Endothelial cell of umbilical vein (primary cell): ENCODE results near the gene FARP1. TPM values are rescaled to one million over a fixed set of nuclear protein-coding genes. Genes with fewer than 3 reads are reported as not detected.

Experiments used
- BruUV-seq: library from RNA; stranded (reverse); fragments of 400-500 nt; replicated peaks from 2 replicates; lab custom pipeline; 2021; lab: Mats Ljungman, UMichigan
- CTCF ChIA-PET: fragments of 300-600, 350-600 bp; sonication (Branson Sonifier 250); formaldehyde crosslinking; loops from one replicate; lab custom pipeline; 2021; ENCODE audit warnings: antibody characterized with exemption, inconsistent platforms; lab: Charles Lee
- POLR2A ChIA-PET: fragments of 300-600, 350-600 bp; sonication (Branson Sonifier 250); formaldehyde crosslinking; loops from one replicate; lab custom pipeline; 2021; ENCODE audit warnings: antibody characterized with exemption, inconsistent platforms; lab: Charles Lee
- DNase-seq: peaks from one replicate; pipeline ENCODE4 v3.0.0-alpha.2; 2011; ENCODE audit warnings: low read depth, low spot score
- FAIRE-seq: peaks from 2 replicates; lab custom pipeline; 2011; peaks lifted over from hg19 to GRCh38; lab: Jason Lieb, UNC
- H2AFZ ChIP-seq: 2 replicates; pipeline ENCODE4 v1.6.0; 2012; ENCODE audit warnings: low read depth, low read length, control low read depth, inconsistent platforms
- H3K27ac ChIP-seq: 2 replicates; pipeline ENCODE4 v1.5.1; 2011; ENCODE audit warnings: low read depth, mild to moderate bottlenecking, control low read depth, low read length, moderate library complexity; ENCODE audit not compliant: insufficient read depth
- H3K27me3 ChIP-seq, 2 experiments: 2 replicates each; pipeline versions ENCODE4 v1.6.0 to v1.6.1; 2011; ENCODE audit warnings: low read length in 2 of 2, mixed read lengths in 1 of 2; ENCODE audit not compliant: control insufficient read depth in 2 of 2, insufficient read depth in 2 of 2
- H3K36me3 ChIP-seq, 2 experiments: 2 replicates in 1 of 2; 3 replicates in 1 of 2; pipeline ENCODE4 v1.5.1; 2011; ENCODE audit warnings: low read length in 2 of 2, mild to moderate bottlenecking in 1 of 2, moderate library complexity in 1 of 2; ENCODE audit not compliant: control insufficient read depth in 2 of 2, insufficient read depth in 2 of 2; ENCODE audit errors: extremely low read depth in 1 of 2
- H3K4me1 ChIP-seq: 3 replicates; pipeline ENCODE4 v1.5.1; 2011; ENCODE audit warnings: mild to moderate bottlenecking, low read length; ENCODE audit not compliant: control insufficient read depth, insufficient read depth; ENCODE audit errors: extremely low read depth
- H3K4me2 ChIP-seq: 2 replicates; pipeline ENCODE4 v1.6.1; 2011; ENCODE audit warnings: low read length, control low read depth, mixed read lengths; ENCODE audit not compliant: insufficient read depth
- H3K4me3 ChIP-seq, 3 experiments: fragments of 200-600 bp in 1 of 3; sonication (generic), shearing (Covaris generic) in 1 of 3; replicated peaks in 1 of 3; 2 replicates each; pipeline ENCODE4 v1.5.1; 2011 to 2016; ENCODE audit warnings: control low read depth in 3 of 3, low read length in 3 of 3, mild to moderate bottlenecking in 2 of 3, inconsistent platforms in 1 of 3, low read depth in 1 of 3, moderate library complexity in 1 of 3; ENCODE audit not compliant: insufficient read depth in 1 of 3
- H3K79me2 ChIP-seq: 2 replicates; pipeline ENCODE4 v1.6.0; 2012; ENCODE audit warnings: low read length, inconsistent platforms; ENCODE audit not compliant: control insufficient read depth, insufficient read depth
- H3K9ac ChIP-seq: replicated peaks from 2 replicates; pipeline ENCODE3; 2011; ENCODE audit warnings: low read length, control low read depth; ENCODE audit not compliant: insufficient read depth; ENCODE audit errors: extremely low read depth
- H3K9me1 ChIP-seq: replicated peaks from 3 replicates; pipeline ENCODE4 v1.6.0; 2011; ENCODE audit warnings: mild to moderate bottlenecking, low read length; ENCODE audit not compliant: control insufficient read depth, insufficient read depth; ENCODE audit errors: extremely low read depth
- H3K9me3 ChIP-seq: replicated peaks from 2 replicates; pipeline ENCODE4 v1.5.1; 2012; ENCODE audit warnings: low read length, inconsistent platforms; ENCODE audit not compliant: control insufficient read depth, insufficient read depth
- H4K20me1 ChIP-seq: replicated peaks from 2 replicates; pipeline ENCODE3; 2011; ENCODE audit warnings: mild to moderate bottlenecking, low read length; ENCODE audit not compliant: control insufficient read depth, insufficient read depth; ENCODE audit errors: extremely low read depth
- CTCF ChIP-seq, 2 donors: IDR thresholded peaks; 1 replicate in 1 of 2; 2 replicates in 1 of 2; pipeline ENCODE4 v1.5.1; 2011; ENCODE audit warnings: low read length in 2 of 2, mild to moderate bottlenecking in 2 of 2, moderate library complexity in 2 of 2, control low read depth in 1 of 2, inconsistent platforms in 1 of 2, low read depth in 1 of 2; ENCODE audit not compliant: insufficient read depth in 1 of 2; ENCODE audit errors: extremely low read depth in 1 of 2
- EZH2 ChIP-seq: IDR thresholded peaks from 2 replicates; pipeline ENCODE4 v1.6.1; 2012; ENCODE audit warnings: borderline replicate concordance, low read depth, mild to moderate bottlenecking, moderate library complexity, low read length, inconsistent platforms; ENCODE audit not compliant: severe bottlenecking
- FOS ChIP-seq: IDR thresholded peaks from 2 replicates; pipeline ENCODE4 v1.6.1; 2011; ENCODE audit warnings: mild to moderate bottlenecking, low read length, moderate library complexity, borderline replicate concordance; ENCODE audit not compliant: insufficient read depth
- GATA2 ChIP-seq: IDR thresholded peaks from 2 replicates; pipeline ENCODE4 v1.7.0; 2011; ENCODE audit warnings: low read depth, mild to moderate bottlenecking, moderate library complexity, mixed read lengths, low read length; ENCODE audit not compliant: insufficient read length, insufficient read depth
- JUN ChIP-seq: IDR thresholded peaks from 2 replicates; pipeline ENCODE4 v1.6.1; 2011; ENCODE audit warnings: borderline replicate concordance, low read depth; ENCODE audit not compliant: insufficient read length, insufficient read depth
- MAX ChIP-seq: IDR thresholded peaks from 2 replicates; pipeline ENCODE4 v1.6.1; 2011; ENCODE audit not compliant: insufficient read depth, insufficient read length
- MYC ChIP-seq: IDR thresholded peaks from one replicate; pipeline ENCODE4 v1.6.1; 2011; ENCODE audit warnings: mild to moderate bottlenecking, low read depth, low read length
- POLR2A ChIP-seq: IDR thresholded peaks from 2 replicates; pipeline ENCODE4 v1.6.1; 2012; ENCODE audit warnings: low read depth, mild to moderate bottlenecking, control low read depth, low read length
- POLR2AphosphoS5 ChIP-seq: IDR thresholded peaks from 2 replicates; pipeline ENCODE4 v1.6.1; 2012; ENCODE audit warnings: low read depth, mild to moderate bottlenecking, control low read depth, low read length, moderate library complexity; ENCODE audit not compliant: insufficient read depth
- dilution Hi-C: fragments of 300-500 bp; cut with MboI; formaldehyde crosslinking; loops from one replicate; pipeline ENCODE4 v1.15.0; 2019; ENCODE audit warnings: low sequenced_read_pairs; ENCODE audit not compliant: extremely low pct_ligation_motif_present
- intact Hi-C: fragments of 100-400 bp; cut with micrococcal nuclease; formaldehyde crosslinking; loops from one replicate; pipeline ENCODE4 v1.10.0; 2022
- polyA plus RNA-seq, 4 experiments: library from polyadenylated mRNA; depleted of rRNA in 3 of 4; stranded (reverse) in 3 of 4; unstranded in 1 of 4; fragments of >200 nt; gene quantifications; 2 replicates each; pipeline versions ENCODE4 v1.2.1 to v1.2.3, GENCODE V29; 2011 to 2012; ENCODE audit warnings: missing spikeins in 1 of 4
- total RNA-seq: library from RNA; stranded (reverse); gene quantifications from 2 replicates; pipeline ENCODE4 v1.2.3, GENCODE V29; 2021

Gene FARP1
- total and polyA plus RNA-seq, 2 donors (not counting 3 experiments of a cell fraction or from before 2014, with no cell fraction given) = 19.0 to 77.7 TPM

GRCh38 chr13:98339684-98340425 lies 197.0 kb downstream of the FARP1 start:
- Histone ChIP-seq H2AFZ (no peak overlapping the region), H4K20me1 (no peaks in the 10 kb centered on the region), H3K27me3 (no peaks in the 10 kb centered on the region), H3K9ac (no peak overlapping the region), H3K9me3 (no peaks in the 10 kb centered on the region), H3K4me2 (no peak overlapping the region), H3K79me2 (no peaks in the 10 kb centered on the region), H3K9me1 (no peaks in the 10 kb centered on the region), H3K4me3 (no peak overlapping the region), H3K27ac (no peak overlapping the region), H3K36me3 (no peaks in the 10 kb centered on the region), H3K4me1 (no peaks in the 10 kb centered on the region)
- ChIA-PET POLR2A (no interaction called here), CTCF (no interaction called here)
- intact Hi-C loops (no loop called here), dilution Hi-C loops (no loop called here)
- TF ChIP-seq GATA2 (no peak), POLR2AphosphoS5 (no peak), MYC (no peak), FOS (no peak), MAX (no peak), EZH2 (no peak)
- no TSS peak for BruUV-seq
- FAIRE-seq (no peak), DNase-seq (no peak)

- Histone ChIP-seq H3K9me3 (no peaks in the 10 kb centered on the region), H2AFZ (no peak overlapping the region), H3K9me1 (no peaks in the 10 kb centered on the region), H3K27me3 (no peaks in the 10 kb centered on the region), H4K20me1 (no peaks in the 10 kb centered on the region), H3K36me3 (no peaks in the 10 kb centered on the region), H3K9ac (no peak overlapping the region), H3K4me2 (no peak overlapping the region), H3K4me3 (no peak overlapping the region), H3K79me2 (no peaks in the 10 kb centered on the region), H3K27ac (no peak overlapping the region), H3K4me1 (no peaks in the 10 kb centered on the region)
- intact Hi-C loops = no loop called here
- ChIA-PET CTCF (interaction anchor here (1.4 to 1.6 kb wide), 2 partner anchors 12 to 23 kb away, joined by 3 to 5 read pairs; no protein-coding TSS in a partner anchor), POLR2A (no interaction called here)
- no TSS peak for BruUV-seq
- DNase-seq = no peak
- TF ChIP-seq CTCF (IDR thresholded peaks at IDR 0.05; ENCODE audit: extremely low read depth in 1 of 2, insufficient read depth in 1 of 2, low read depth in 1 of 2, low read length in 2 of 2) (no peak), POLR2AphosphoS5 (no peak), JUN (no peak), GATA2 (no peak), FOS (no peak), EZH2 (no peak), MYC (no peak), POLR2A (no peak), MAX (no peak)
- dilution Hi-C loops = no loop called here
- no peak for FAIRE-seq
These were observed 200.1 kb downstream of the FARP1 start for GRCh38 chr13:98342953-98343352.
